K562 (cell line): ENCODE measurements around the gene GCK. TPM values are rescaled to one million over a fixed set of nuclear protein-coding genes. Genes with fewer than 3 reads are reported as not detected.
A peak's percentile ranks its signal among the peaks of the same experiment; 100 is the strongest.

Experiments
- ATAC-seq: fragments of 200-7000 bp; cut with Tn5 transposase; 3 replicates; pipeline ENCODE4 v1.9.1; 2020; ENCODE audit warnings: moderate library complexity
- BruUV-seq: library from RNA; stranded (reverse); fragments of 400-500 nt; replicated peaks from 2 replicates; lab custom pipeline; 2021; lab: Mats Ljungman, UMichigan
- CTCF ChIA-PET: fragments of 300-600 bp; formaldehyde crosslinking; extraction: SDS; loops from one replicate; lab custom pipeline; 2021; ENCODE audit warnings: low intra/inter-chr PET ratio; lab: Yijun Ruan, JAX
- POLR2A ChIA-PET: fragments of 300-600, 350-650 bp; sonication (Branson Sonifier 250); formaldehyde crosslinking; extraction: SDS; loops from one replicate; lab custom pipeline; 2021; ENCODE audit warnings: antibody characterized with exemption, inconsistent platforms; lab: Yijun Ruan, JAX
- DNase-seq, 4 experiments: peaks; one replicate each; pipeline versions ENCODE4 v3.0.0 to v3.0.0-alpha.2; 2011 to 2018; ENCODE audit warnings: low spot score in 3 of 4, mixed read lengths in 3 of 4; ENCODE audit errors: extremely low read depth in 1 of 4
- FAIRE-seq: peaks from 2 replicates; lab custom pipeline; 2011; peaks lifted over from hg19 to GRCh38; lab: Jason Lieb, UNC
- H2AFZ ChIP-seq: 2 replicates; pipeline ENCODE4 v1.6.0; 2011; ENCODE audit warnings: low read depth, low read length, control low read depth, inconsistent platforms
- H3K27ac ChIP-seq: fragments of 200-600 bp; 3 replicates; pipeline ENCODE4 v1.8.0; 2011; ENCODE audit warnings: low read depth, mild to moderate bottlenecking, control low read depth, inconsistent platforms, low read length, moderate library complexity, mixed read lengths; ENCODE audit errors: extremely low read depth
- H3K27me3 ChIP-seq, 2 experiments: fragments of 300-600 bp in 1 of 2; 2 replicates in 1 of 2; 3 replicates in 1 of 2; pipeline versions ENCODE4 v1.6.0 to v1.8.0; 2011; ENCODE audit warnings: inconsistent platforms in 2 of 2, low read length in 2 of 2, mild to moderate bottlenecking in 1 of 2, mixed read lengths in 1 of 2, moderate library complexity in 1 of 2; ENCODE audit not compliant: control insufficient read depth in 2 of 2, insufficient read depth in 2 of 2
- H3K36me3 ChIP-seq: fragments of 300-600 bp; 3 replicates; pipeline ENCODE4 v1.8.0; 2011; ENCODE audit warnings: mild to moderate bottlenecking, low read length, inconsistent platforms; ENCODE audit not compliant: control insufficient read depth, insufficient read depth
- H3K4me1 ChIP-seq, 2 experiments: fragments of 200-600 bp in 1 of 2; replicated peaks in 1 of 2; 2 replicates in 1 of 2; 3 replicates in 1 of 2; pipeline versions ENCODE4 v1.5.1 to v1.8.0; 2011; ENCODE audit warnings: inconsistent platforms in 2 of 2, low read length in 2 of 2, mild to moderate bottlenecking in 1 of 2, mixed read lengths in 1 of 2, moderate library complexity in 1 of 2; ENCODE audit not compliant: control insufficient read depth in 2 of 2, insufficient read depth in 2 of 2
- H3K4me2 ChIP-seq: 2 replicates; pipeline ENCODE4 v1.6.1; 2011; ENCODE audit warnings: low read length, control low read depth, inconsistent platforms, mixed read lengths; ENCODE audit not compliant: insufficient read depth
- H3K4me3 ChIP-seq: fragments of 200-600 bp; sonication (generic), shearing (Covaris generic); 2 replicates; pipeline ENCODE4 v1.5.1; 2016; ENCODE audit warnings: control low read depth, inconsistent platforms
- H3K79me2 ChIP-seq: fragments of 200-600 bp; 3 replicates; pipeline ENCODE4 v1.8.0; 2011; ENCODE audit warnings: low read length, inconsistent platforms; ENCODE audit not compliant: control insufficient read depth, insufficient read depth
- H3K9ac ChIP-seq, 2 experiments: 2 replicates each; pipeline versions ENCODE4 v1.6.0 to v1.6.1; 2011; ENCODE audit warnings: low read depth in 2 of 2, low read length in 2 of 2, control low read depth in 1 of 2, inconsistent platforms in 1 of 2, mild to moderate bottlenecking in 1 of 2, mixed read lengths in 1 of 2; ENCODE audit not compliant: insufficient read depth in 1 of 2
- H3K9me1 ChIP-seq: one replicate; pipeline ENCODE4 v1.6.0; 2011; ENCODE audit warnings: inconsistent platforms, mild to moderate bottlenecking, low read length, moderate library complexity; ENCODE audit not compliant: control insufficient read depth, insufficient read depth
- H3K9me3 ChIP-seq: replicated peaks from 2 replicates; pipeline ENCODE4 v1.5.1; 2011; ENCODE audit warnings: low read depth, low read length, inconsistent platforms; ENCODE audit not compliant: control insufficient read depth, insufficient read depth
- H4K20me1 ChIP-seq: replicated peaks from 2 replicates; pipeline ENCODE4 v1.6.1; 2011; ENCODE audit warnings: low read length, inconsistent platforms, mixed read lengths; ENCODE audit not compliant: control insufficient read depth, insufficient read depth
- C11orf30 ChIP-seq: fragments of 450-650 bp; IDR thresholded peaks from 2 replicates; pipeline ENCODE4 v1.6.1; 2016; ENCODE audit warnings: low read depth, mild to moderate bottlenecking
- ELF2 ChIP-seq: fragments of 250-450 bp; sonication (Bioruptor Pico); IDR thresholded peaks from 2 replicates; pipeline ENCODE4 v1.5.0; 2021; ENCODE audit warnings: mild to moderate bottlenecking
- HMG20B ChIP-seq: fragments of 250-450 bp; sonication (Bioruptor Pico); IDR thresholded peaks from 2 replicates; pipeline ENCODE4 v1.5.0; 2021; ENCODE audit warnings: mild to moderate bottlenecking
- HOXB6 ChIP-seq: fragments of 250-450 bp; sonication (Bioruptor Pico); IDR thresholded peaks from 2 replicates; pipeline ENCODE4 v1.5.1; 2022; ENCODE audit warnings: mild to moderate bottlenecking, borderline replicate concordance
- KDM2B ChIP-seq: fragments of 250-450 bp; sonication (Bioruptor Pico); IDR thresholded peaks from 2 replicates; pipeline ENCODE4 v1.8.0; 2021; ENCODE audit warnings: mild to moderate bottlenecking, moderate library complexity
- MAFG ChIP-seq: fragments of 450-650 bp; conservative IDR thresholded peaks from 2 replicates; pipeline ENCODE4 v1.6.1; 2016; ENCODE audit warnings: missing genetic modification characterization, missing compliant biosample characterization
- POLR3G ChIP-seq: IDR thresholded peaks from 2 replicates; pipeline ENCODE4 v1.6.1; 2011; ENCODE audit not compliant: insufficient read length, insufficient replicate concordance; ENCODE audit errors: extremely low read depth
- TFE3 ChIP-seq: fragments of 450-650 bp; formaldehyde crosslinking; IDR thresholded peaks from 2 replicates; pipeline ENCODE4 v1.4.0; 2020; ENCODE audit warnings: mild to moderate bottlenecking, mixed read lengths
- THRA ChIP-seq: fragments of 450-650 bp; IDR thresholded peaks from 2 replicates; pipeline ENCODE4 v1.6.1; 2017; ENCODE audit warnings: mild to moderate bottlenecking, moderate library complexity
- ZNF23 ChIP-seq: fragments of 250-450 bp; sonication (Bioruptor Pico); IDR thresholded peaks from 2 replicates; pipeline ENCODE4 v1.4.0; 2020; ENCODE audit warnings: mild to moderate bottlenecking
- ZNF316 ChIP-seq: fragments of 450-650 bp; IDR thresholded peaks from 2 replicates; pipeline ENCODE4 v1.6.1; 2016
- ZNF354B ChIP-seq: fragments of 250-450 bp; sonication (Bioruptor Pico); IDR thresholded peaks from 2 replicates; pipeline ENCODE4 v1.4.0; 2020
- WGBS: fragments of 100-300 bp; shearing (Covaris generic); methylation state at CpG from one replicate; pipeline ENCODE4 v1.1.6; 2016; ENCODE audit warnings: low coverage, mixed read lengths; ENCODE audit not compliant: insufficient coverage; ENCODE audit errors: missing lambda C conversion rate; 5-methylcytosine and 5-hydroxymethylcytosine counted together
- in situ Hi-C: fragments of 300-500 bp; cut with MboI; formaldehyde crosslinking; loops from 4 replicates; pipeline ENCODE4 v1.15.0; 2018; ENCODE audit warnings: inconsistent platforms, mixed read lengths
- intact Hi-C: fragments of 100-400 bp; cut with micrococcal nuclease; formaldehyde crosslinking; loops from 2 replicates; pipeline ENCODE4 v1.14.2; 2022
- polyA plus RNA-seq, 8 experiments: library from polyadenylated mRNA; depleted of rRNA in 4 of 8; stranded (reverse) in 5 of 8; unstranded in 3 of 8; fragments of >200 nt; fragmentation: Nextera tagmentation in 2 of 8; fragmentation: Illumina TruSeq in 1 of 8; extraction: Ambion mirVana in 2 of 8; extraction: Trizol in 1 of 8; gene quantifications; 2 replicates each; pipeline versions ENCODE4 v1.2.1 to v1.2.3, GENCODE V29; 2011 to 2014; ENCODE audit warnings: inconsistent platforms in 1 of 8, missing spikeins in 1 of 8
- total RNA-seq, 7 experiments: library from RNA; depleted of rRNA in 6 of 7; stranded (reverse); fragments of >200 nt in 6 of 7; fragmentation: Illumina TruSeq in 2 of 7; extraction: Trizol in 2 of 7; gene quantifications; 2 replicates each; pipeline versions ENCODE4 v1.2.1 to v1.2.3, GENCODE V29; 2011 to 2021; ENCODE audit warnings: low replicate concordance in 1 of 7

GCK gene
- total and polyA plus RNA-seq, 9 of the 15 experiments (the other 6 are each of a cell fraction or from before 2014, with no cell fraction given), result 0.11 to 0.55 (median 0.16) TPM; not detected in 3

GRCh38 chr7:44187636-44188416 is 1.4 kb downstream of the GCK start:
- FAIRE-seq (no peak), ATAC-seq (no peak), DNase-seq (no peak)
- H3K79me2 ChIP-seq, result no peaks in the 10 kb centered on the region
- no peak for TF ChIP-seq ELF2 (CRISPR knock-in tag)
- TF ChIP-seq KDM2B (CRISPR knock-in tag), result no peak
- TF ChIP-seq C11orf30, result peak; percentile 64
- TF ChIP-seq HMG20B (CRISPR knock-in tag), result no peak
- TF ChIP-seq MAFG, result peak; percentile 47
- no peak for TF ChIP-seq THRA
- TF ChIP-seq POLR3G, result no peak
- TF ChIP-seq TFE3 (CRISPR knock-in tag), result no peak
- TF ChIP-seq ZNF316, result peak; percentile 77
- TF ChIP-seq ZNF354B (CRISPR knock-in tag), result no peak
- TF ChIP-seq HOXB6 (CRISPR knock-in tag), result no peak
- no peak for TF ChIP-seq ZNF23 (CRISPR knock-in tag)
- in situ Hi-C loops (no loop called here), intact Hi-C loops (no loop called here)
- ChIA-PET POLR2A (interaction anchor here (0.6 to 1.7 kb wide), 3 partner anchors 9 to 106 kb away, joined by 3 to 4 read pairs (median 3); no protein-coding TSS in a partner anchor), CTCF (no interaction called here)
- H3K27ac ChIP-seq, result no peak overlapping the region
- H3K4me3 ChIP-seq, result no peak overlapping the region
- peaks cover 0 to 5% of the 10 kb centered on the region in 2 experiments; a peak in 1 of 5 replicates for H3K4me1 ChIP-seq
- H3K9ac ChIP-seq, result peak overlapping the region in 1 of 2 experiments; percentile 46; a peak in 1 of 4 replicates
- BruUV-seq, result no TSS peak
- H4K20me1 ChIP-seq, result no peaks in the 10 kb centered on the region
- no peaks in the 10 kb centered on the region for H3K36me3 ChIP-seq
- no peak overlapping the region for H3K4me2 ChIP-seq
- H2AFZ ChIP-seq, result no peak overlapping the region
- H3K27me3 ChIP-seq, result peaks cover 5 to 30% of the 10 kb centered on the region in 2 experiments; a peak in 2 of 5 replicates
- 16% methylated on average over 9 of the region's 9 CpGs for WGBS
- H3K9me3 ChIP-seq, result peaks cover 3% of the 10 kb centered on the region; the same call in 1 of the 2 replicates
- no peaks in the 10 kb centered on the region for H3K9me1 ChIP-seq
